Right kidney (tissue), 1 donor: ENCODE measurements around the gene ALPP.
"Not testable (repeated sequence)": the region's sequence is repeated elsewhere in the genome, so short reads cannot be mapped to it uniquely, and the experiment has no call there.

Experiments
- DNase-seq: peaks from one replicate; pipeline ENCODE4 v3.0.0-alpha.2; 2016

ALPP gene

GRCh38 chr2:232363784-232364615 lies 14.6 kb upstream of the ALPP start:
- DNase-seq, result no peak

- not testable (repeated sequence) for DNase-seq
Measured at GRCh38 chr2:232364806-232365594, 13.6 kb upstream of the ALPP start.

- DNase-seq, result no peak
Measured at GRCh38 chr2:232365621-232366321, 12.8 kb upstream of the ALPP start.

- not testable (repeated sequence) for DNase-seq
Measured at GRCh38 chr2:232366461-232366860, 12.1 kb upstream of the ALPP start.

GRCh38 chr2:232367016-232367415 lies 11.5 kb upstream of the ALPP start:
- DNase-seq, result no peak

- DNase-seq, result no peak
Measured at GRCh38 chr2:232367591-232368233, 10.8 kb upstream of the ALPP start.

GRCh38 chr2:232368311-232368731 lies 10.2 kb upstream of the ALPP start:
- DNase-seq, result no peak

- DNase-seq, result no peak
Measured at GRCh38 chr2:232369126-232369951, 9.2 kb upstream of the ALPP start.

GRCh38 chr2:232370007-232370406 lies 8.5 kb upstream of the ALPP start:
- DNase-seq, result not testable (repeated sequence)

- DNase-seq, result no peak
Measured at GRCh38 chr2:232372231-232373208, 6.0 kb upstream of the ALPP start.

GRCh38 chr2:232374356-232374755 lies 4.2 kb upstream of the ALPP start:
- no peak for DNase-seq

- no peak for DNase-seq
Measured at GRCh38 chr2:232375164-232375563, 3.4 kb upstream of the ALPP start.

- no peak for DNase-seq
Measured at GRCh38 chr2:232376260-232376659, 2.3 kb upstream of the ALPP start.

- DNase-seq, result no peak
Measured at GRCh38 chr2:232376713-232377112, 1.8 kb upstream of the ALPP start.

GRCh38 chr2:232377319-232377718 lies 1.2 kb upstream of the ALPP start:
- DNase-seq, result no peak

- DNase-seq, result no peak
Measured at GRCh38 chr2:232377841-232378734, 463 bp upstream of the ALPP start.

- DNase-seq, result not testable (repeated sequence)
Measured at GRCh38 chr2:232379610-232380590, 1.3 kb downstream of the ALPP start.
